GM13977 (cell line): ENCODE measurements around the gene TRIM15.

Experiments
- DNase-seq: peaks from one replicate; pipeline ENCODE4 v3.0.0; 2012; ENCODE audit warnings: low spot score
- in situ Hi-C: fragments of 300-500 bp; cut with MboI; formaldehyde crosslinking; loops from one replicate; pipeline ENCODE4 v1.12.0; 2022; ENCODE audit warnings: low sequenced_read_pairs, low pct_unique_long_range_greater_than_20kb, mixed read lengths, inconsistent platforms; ENCODE audit not compliant: unreplicated experiment
- TF ChIP-seq, protein P1 (sequence below): IDR thresholded peaks from 2 replicates; pipeline ENCODE4 v1.5.1; 2012; ENCODE audit warnings: mild to moderate bottlenecking, control low read depth; ENCODE audit not compliant: insufficient read depth; ENCODE audit errors: extremely low read depth, missing control alignments

Gene TRIM15

DNA sequence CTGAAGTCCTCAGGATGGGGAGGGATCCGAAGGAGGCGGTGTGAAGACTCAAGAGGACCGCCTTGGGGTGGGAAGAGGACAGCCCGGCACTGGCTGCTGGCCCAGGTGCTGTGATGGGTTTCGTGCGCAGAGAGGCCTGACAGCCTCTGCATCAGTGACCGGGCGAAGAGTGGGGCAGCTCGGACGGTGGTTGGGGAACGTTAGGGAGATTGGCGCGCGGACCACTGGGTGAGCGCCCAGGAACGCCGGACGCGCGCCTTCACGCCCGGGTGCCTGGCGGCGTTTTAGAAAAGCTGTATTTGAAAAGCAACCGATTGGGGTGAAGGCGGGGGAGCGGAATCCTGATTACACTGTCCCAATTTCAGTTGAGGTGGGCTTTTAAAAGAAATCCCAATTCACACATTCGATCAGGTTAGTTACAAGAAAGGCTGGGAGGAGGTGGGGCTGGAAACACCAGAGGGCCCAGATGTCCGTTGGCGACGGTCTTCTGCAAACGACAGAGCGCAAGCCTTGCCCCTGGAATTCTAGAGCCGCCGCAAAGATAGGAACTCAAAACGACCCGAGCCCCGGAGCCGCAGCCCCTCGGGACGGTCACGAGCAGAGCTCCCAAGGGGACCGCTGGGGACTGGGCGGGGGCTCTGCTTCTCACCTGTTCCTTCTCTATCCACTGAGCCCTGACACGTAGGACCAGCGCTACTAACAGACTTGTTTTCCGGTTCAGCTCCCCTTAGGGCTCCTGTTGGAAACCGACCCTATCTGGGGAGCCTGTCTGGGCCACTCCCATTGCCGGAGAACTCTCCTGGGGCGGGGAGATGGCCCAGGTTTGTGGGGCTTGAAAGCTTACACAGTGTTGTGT is 35.9 kb upstream of the TRIM15 start:
- TF ChIP-seq, protein P1, sequence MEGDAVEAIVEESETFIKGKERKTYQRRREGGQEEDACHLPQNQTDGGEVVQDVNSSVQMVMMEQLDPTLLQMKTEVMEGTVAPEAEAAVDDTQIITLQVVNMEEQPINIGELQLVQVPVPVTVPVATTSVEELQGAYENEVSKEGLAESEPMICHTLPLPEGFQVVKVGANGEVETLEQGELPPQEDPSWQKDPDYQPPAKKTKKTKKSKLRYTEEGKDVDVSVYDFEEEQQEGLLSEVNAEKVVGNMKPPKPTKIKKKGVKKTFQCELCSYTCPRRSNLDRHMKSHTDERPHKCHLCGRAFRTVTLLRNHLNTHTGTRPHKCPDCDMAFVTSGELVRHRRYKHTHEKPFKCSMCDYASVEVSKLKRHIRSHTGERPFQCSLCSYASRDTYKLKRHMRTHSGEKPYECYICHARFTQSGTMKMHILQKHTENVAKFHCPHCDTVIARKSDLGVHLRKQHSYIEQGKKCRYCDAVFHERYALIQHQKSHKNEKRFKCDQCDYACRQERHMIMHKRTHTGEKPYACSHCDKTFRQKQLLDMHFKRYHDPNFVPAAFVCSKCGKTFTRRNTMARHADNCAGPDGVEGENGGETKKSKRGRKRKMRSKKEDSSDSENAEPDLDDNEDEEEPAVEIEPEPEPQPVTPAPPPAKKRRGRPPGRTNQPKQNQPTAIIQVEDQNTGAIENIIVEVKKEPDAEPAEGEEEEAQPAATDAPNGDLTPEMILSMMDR = no peak
- in situ Hi-C loops = no loop called here
- no peak for DNase-seq

- no peak for DNase-seq
- TF ChIP-seq, protein P1 = no peak
- in situ Hi-C loops = no loop called here
These were observed 33.8 kb upstream of the TRIM15 start for GRCh38 chr6:30129265-30130178.

GRCh38 chr6:30130179-30130679 is 33.1 kb upstream of the TRIM15 start:
- in situ Hi-C loops = no loop called here
- TF ChIP-seq, protein P1 = no peak
- no peak for DNase-seq

DNA sequence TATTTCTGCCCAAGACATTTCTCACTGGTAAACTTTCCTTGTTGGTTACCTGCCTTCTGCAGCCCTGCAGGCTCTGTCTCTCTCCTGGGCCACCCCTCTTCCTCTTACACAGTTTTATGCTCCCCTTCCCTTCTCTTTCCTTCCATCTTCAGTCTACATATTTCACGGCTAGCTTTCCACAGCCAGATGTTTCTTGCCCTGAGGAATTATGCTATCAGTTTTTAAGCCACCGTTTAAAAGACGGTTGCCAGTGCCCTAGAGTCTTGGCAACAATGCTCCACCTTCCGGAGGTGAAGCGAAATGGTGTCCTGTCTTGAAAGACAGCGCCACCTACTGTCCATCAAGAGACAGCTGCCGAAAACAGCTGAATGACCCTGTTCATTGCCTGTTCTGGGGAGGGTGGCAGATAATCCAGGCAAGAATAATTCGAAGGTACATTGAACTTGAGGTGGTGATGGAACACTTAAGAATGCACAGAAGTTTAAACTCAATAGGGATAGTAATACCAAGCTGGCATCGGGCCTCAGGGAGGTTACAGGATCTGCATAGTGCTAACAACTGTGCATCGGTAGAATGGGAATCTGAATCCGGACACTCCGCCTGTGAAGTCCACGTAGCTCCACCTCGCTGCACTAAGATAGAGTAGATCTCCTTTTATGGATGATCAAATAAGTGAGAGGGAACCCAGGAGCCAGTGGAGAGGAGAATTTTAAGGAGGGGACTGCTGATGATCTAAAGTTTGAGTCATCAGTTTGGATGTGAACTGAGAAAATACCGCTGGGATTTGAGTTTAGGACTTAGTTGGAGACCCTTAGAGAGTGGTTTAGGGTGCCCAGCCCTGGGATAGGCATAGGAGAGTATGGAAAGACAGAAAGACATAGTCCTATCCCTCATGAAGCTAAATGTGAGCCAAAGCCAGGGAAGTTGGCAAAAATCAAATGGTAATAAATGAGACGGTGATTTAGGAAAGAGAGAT is 32.2 kb upstream of the TRIM15 start:
- DNase-seq = peak; percentile 90
- in situ Hi-C loops = no loop called here
- TF ChIP-seq, protein P1 = peak; percentile 99

- TF ChIP-seq, protein P1 = no peak
- in situ Hi-C loops = no loop called here
- no peak for DNase-seq
These were observed 31.3 kb upstream of the TRIM15 start for GRCh38 chr6:30131947-30132497.

DNA sequence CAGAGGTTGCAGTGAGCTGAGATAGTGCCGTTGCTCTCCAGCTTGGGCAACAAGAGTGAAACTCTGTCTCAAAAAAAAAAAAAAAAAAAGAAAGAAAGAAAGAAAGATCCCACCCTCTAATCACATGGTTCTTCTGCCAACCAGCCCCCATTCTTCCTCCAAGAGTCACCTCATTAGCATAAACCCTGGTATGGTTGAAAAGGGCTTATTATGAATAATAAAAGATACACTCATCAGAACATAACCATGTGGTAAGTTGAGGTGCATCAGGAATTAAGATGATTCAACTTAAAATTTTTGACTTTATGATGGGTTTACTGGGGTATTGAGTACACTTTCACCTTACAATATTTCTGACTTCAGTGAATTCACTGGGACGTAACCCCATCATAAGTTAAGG is 28.2 kb upstream of the TRIM15 start:
- TF ChIP-seq, protein P1 = no peak
- no peak for DNase-seq
- in situ Hi-C loops = no loop called here
